K562 (cell line): ENCODE measurements around the gene PLAGL1. TPM values are rescaled to one million over a fixed set of nuclear protein-coding genes. Genes with fewer than 3 reads are reported as not detected.

Source experiments
- ATAC-seq: fragments of 200-7000 bp; cut with Tn5 transposase; 3 replicates; pipeline ENCODE4 v1.9.1; 2020; ENCODE audit warnings: moderate library complexity
- BruUV-seq: library from RNA; stranded (reverse); fragments of 400-500 nt; replicated peaks from 2 replicates; lab custom pipeline; 2021; lab: Mats Ljungman, UMichigan
- CTCF ChIA-PET: fragments of 300-600 bp; formaldehyde crosslinking; extraction: SDS; loops from one replicate; lab custom pipeline; 2021; ENCODE audit warnings: low intra/inter-chr PET ratio; lab: Yijun Ruan, JAX
- POLR2A ChIA-PET: fragments of 300-600, 350-650 bp; sonication (Branson Sonifier 250); formaldehyde crosslinking; extraction: SDS; loops from one replicate; lab custom pipeline; 2021; ENCODE audit warnings: antibody characterized with exemption, inconsistent platforms; lab: Yijun Ruan, JAX
- DNase-seq, 4 experiments: peaks; one replicate each; pipeline versions ENCODE4 v3.0.0 to v3.0.0-alpha.2; 2011 to 2018; ENCODE audit warnings: low spot score in 3 of 4, mixed read lengths in 3 of 4; ENCODE audit errors: extremely low read depth in 1 of 4
- FAIRE-seq: peaks from 2 replicates; lab custom pipeline; 2011; peaks lifted over from hg19 to GRCh38; lab: Jason Lieb, UNC
- H2AFZ ChIP-seq: 2 replicates; pipeline ENCODE4 v1.6.0; 2011; ENCODE audit warnings: low read depth, low read length, control low read depth, inconsistent platforms
- H3K27ac ChIP-seq: fragments of 200-600 bp; 3 replicates; pipeline ENCODE4 v1.8.0; 2011; ENCODE audit warnings: low read depth, mild to moderate bottlenecking, control low read depth, inconsistent platforms, low read length, moderate library complexity, mixed read lengths; ENCODE audit errors: extremely low read depth
- H3K27me3 ChIP-seq, 2 experiments: fragments of 300-600 bp in 1 of 2; 2 replicates in 1 of 2; 3 replicates in 1 of 2; pipeline versions ENCODE4 v1.6.0 to v1.8.0; 2011; ENCODE audit warnings: inconsistent platforms in 2 of 2, low read length in 2 of 2, mild to moderate bottlenecking in 1 of 2, mixed read lengths in 1 of 2, moderate library complexity in 1 of 2; ENCODE audit not compliant: control insufficient read depth in 2 of 2, insufficient read depth in 2 of 2
- H3K36me3 ChIP-seq: fragments of 300-600 bp; 3 replicates; pipeline ENCODE4 v1.8.0; 2011; ENCODE audit warnings: mild to moderate bottlenecking, low read length, inconsistent platforms; ENCODE audit not compliant: control insufficient read depth, insufficient read depth
- H3K4me1 ChIP-seq, 2 experiments: fragments of 200-600 bp in 1 of 2; replicated peaks in 1 of 2; 2 replicates in 1 of 2; 3 replicates in 1 of 2; pipeline versions ENCODE4 v1.5.1 to v1.8.0; 2011; ENCODE audit warnings: inconsistent platforms in 2 of 2, low read length in 2 of 2, mild to moderate bottlenecking in 1 of 2, mixed read lengths in 1 of 2, moderate library complexity in 1 of 2; ENCODE audit not compliant: control insufficient read depth in 2 of 2, insufficient read depth in 2 of 2
- H3K4me2 ChIP-seq: 2 replicates; pipeline ENCODE4 v1.6.1; 2011; ENCODE audit warnings: low read length, control low read depth, inconsistent platforms, mixed read lengths; ENCODE audit not compliant: insufficient read depth
- H3K4me3 ChIP-seq: fragments of 200-600 bp; sonication (generic), shearing (Covaris generic); 2 replicates; pipeline ENCODE4 v1.5.1; 2016; ENCODE audit warnings: control low read depth, inconsistent platforms
- H3K79me2 ChIP-seq: fragments of 200-600 bp; 3 replicates; pipeline ENCODE4 v1.8.0; 2011; ENCODE audit warnings: low read length, inconsistent platforms; ENCODE audit not compliant: control insufficient read depth, insufficient read depth
- H3K9ac ChIP-seq, 2 experiments: 2 replicates each; pipeline versions ENCODE4 v1.6.0 to v1.6.1; 2011; ENCODE audit warnings: low read depth in 2 of 2, low read length in 2 of 2, control low read depth in 1 of 2, inconsistent platforms in 1 of 2, mild to moderate bottlenecking in 1 of 2, mixed read lengths in 1 of 2; ENCODE audit not compliant: insufficient read depth in 1 of 2
- H3K9me1 ChIP-seq: one replicate; pipeline ENCODE4 v1.6.0; 2011; ENCODE audit warnings: inconsistent platforms, mild to moderate bottlenecking, low read length, moderate library complexity; ENCODE audit not compliant: control insufficient read depth, insufficient read depth
- H3K9me3 ChIP-seq: replicated peaks from 2 replicates; pipeline ENCODE4 v1.5.1; 2011; ENCODE audit warnings: low read depth, low read length, inconsistent platforms; ENCODE audit not compliant: control insufficient read depth, insufficient read depth
- H4K20me1 ChIP-seq: replicated peaks from 2 replicates; pipeline ENCODE4 v1.6.1; 2011; ENCODE audit warnings: low read length, inconsistent platforms, mixed read lengths; ENCODE audit not compliant: control insufficient read depth, insufficient read depth
- ARID4B ChIP-seq: sonication (generic); formaldehyde crosslinking; IDR thresholded peaks from 2 replicates; pipeline ENCODE4 v1.8.0; 2022; ENCODE audit warnings: mild to moderate bottlenecking, missing genetic modification reagents
- DLX4 ChIP-seq: fragments of 250-450 bp; sonication (Bioruptor Pico); IDR thresholded peaks from 2 replicates; pipeline ENCODE4 v1.6.1; 2021; ENCODE audit warnings: mild to moderate bottlenecking
- ZNF41 ChIP-seq: fragments of 250-450 bp; sonication (Bioruptor Pico); conservative IDR thresholded peaks from 2 replicates; pipeline ENCODE4 v1.4.0; 2020; ENCODE audit warnings: mild to moderate bottlenecking
- ZNF445 ChIP-seq: fragments of 250-450 bp; sonication (Bioruptor Pico); IDR thresholded peaks from 2 replicates; pipeline ENCODE4 v1.4.0; 2020; ENCODE audit warnings: low read depth, mild to moderate bottlenecking, moderate library complexity
- WGBS: fragments of 100-300 bp; shearing (Covaris generic); methylation state at CpG from one replicate; pipeline ENCODE4 v1.1.6; 2016; ENCODE audit warnings: low coverage, mixed read lengths; ENCODE audit not compliant: insufficient coverage; ENCODE audit errors: missing lambda C conversion rate; 5-methylcytosine and 5-hydroxymethylcytosine counted together
- in situ Hi-C: fragments of 300-500 bp; cut with MboI; formaldehyde crosslinking; loops from 4 replicates; pipeline ENCODE4 v1.15.0; 2018; ENCODE audit warnings: inconsistent platforms, mixed read lengths
- intact Hi-C: fragments of 100-400 bp; cut with micrococcal nuclease; formaldehyde crosslinking; loops from 2 replicates; pipeline ENCODE4 v1.14.2; 2022
- polyA plus RNA-seq, 8 experiments: library from polyadenylated mRNA; depleted of rRNA in 4 of 8; stranded (reverse) in 5 of 8; unstranded in 3 of 8; fragments of >200 nt; fragmentation: Nextera tagmentation in 2 of 8; fragmentation: Illumina TruSeq in 1 of 8; extraction: Ambion mirVana in 2 of 8; extraction: Trizol in 1 of 8; gene quantifications; 2 replicates each; pipeline versions ENCODE4 v1.2.1 to v1.2.3, GENCODE V29; 2011 to 2014; ENCODE audit warnings: inconsistent platforms in 1 of 8, missing spikeins in 1 of 8
- total RNA-seq, 7 experiments: library from RNA; depleted of rRNA in 6 of 7; stranded (reverse); fragments of >200 nt in 6 of 7; fragmentation: Illumina TruSeq in 2 of 7; extraction: Trizol in 2 of 7; gene quantifications; 2 replicates each; pipeline versions ENCODE4 v1.2.1 to v1.2.3, GENCODE V29; 2011 to 2021; ENCODE audit warnings: low replicate concordance in 1 of 7

The PLAGL1 gene
- total and polyA plus RNA-seq, 9 of the 15 experiments (the other 6 are each of a cell fraction or from before 2014, with no cell fraction given), result 4.9 to 29.6 (median 13.2) TPM

DNA sequence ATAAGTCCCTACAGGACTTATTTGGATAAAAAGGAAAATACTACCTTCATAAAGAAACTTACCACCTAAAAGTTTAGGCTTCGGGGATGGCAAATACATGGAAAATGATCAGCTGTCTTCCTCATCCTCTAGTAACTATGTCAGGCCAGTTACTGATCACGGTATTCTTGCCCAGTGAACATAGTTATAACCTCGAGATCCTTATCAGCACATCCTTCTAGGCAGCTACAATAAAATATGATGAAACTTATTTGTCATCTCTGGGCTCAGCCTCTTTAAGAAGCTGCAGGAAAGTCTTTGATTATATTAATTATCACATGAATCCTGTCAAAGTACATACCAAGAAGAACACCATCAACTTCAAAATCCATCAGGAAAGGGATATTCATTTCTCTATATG, 45.5 kb upstream of the PLAGL1 start:
- in situ Hi-C loops, result no loop called here
- no peak overlapping the region for H3K4me3 ChIP-seq
- no peak for DNase-seq
- POLR2A ChIA-PET, result interaction anchor here (0.6 to 2.3 kb wide), 2 partner anchors 11 to 133 kb away, joined by 3 to 13 read pairs; no protein-coding TSS in a partner anchor
- TF ChIP-seq ZNF445 (CRISPR knock-in tag), result no peak
- no peak for TF ChIP-seq DLX4 (CRISPR knock-in tag)
- no peak for TF ChIP-seq ZNF41
- TF ChIP-seq ARID4B, result no peak
- TF ChIP-seq, all 486 proteins: peak for 0
- no peak overlapping the region for H2AFZ ChIP-seq
- H3K79me2 ChIP-seq, result no peaks in the 10 kb centered on the region
- no peaks in the 10 kb centered on the region for H3K9me3 ChIP-seq
- 5% methylated on average over 3 of the region's 3 CpGs for WGBS
- no TSS peak for BruUV-seq
- H3K36me3 ChIP-seq, result no peaks in the 10 kb centered on the region
- intact Hi-C loops, result no loop called here
- no peaks in the 10 kb centered on the region for H4K20me1 ChIP-seq
- no peaks in the 10 kb centered on the region for H3K9me1 ChIP-seq
- H3K4me2 ChIP-seq, result no peak overlapping the region
- no peaks in the 10 kb centered on the region; a peak in 1 of 5 replicates for H3K27me3 ChIP-seq
- no peaks in the 10 kb centered on the region for H3K4me1 ChIP-seq
- H3K27ac ChIP-seq, result no peak overlapping the region
- ATAC-seq (no peak), FAIRE-seq (no peak)
- CTCF ChIA-PET, result no interaction called here
- no peak overlapping the region for H3K9ac ChIP-seq
